ENCODE measurements around the gene IQSEC3.
"Not testable (repeated sequence)": the region's sequence is repeated elsewhere in the genome, so short reads cannot be mapped to it uniquely, and the experiment has no call there.

IQSEC3 gene

GRCh38 chr12:115518-115917, 49.0 kb downstream of the IQSEC3 start:
- no peak for DNase-seq

- no peak for DNase-seq
These were observed 49.7 kb downstream of the IQSEC3 start for GRCh38 chr12:115960-116915.

GRCh38 chr12:117311-117710, 50.7 kb downstream of the IQSEC3 start:
- no peak for DNase-seq

- no peak for DNase-seq
These were observed 51.3 kb downstream of the IQSEC3 start for GRCh38 chr12:117816-118345.

DNA sequence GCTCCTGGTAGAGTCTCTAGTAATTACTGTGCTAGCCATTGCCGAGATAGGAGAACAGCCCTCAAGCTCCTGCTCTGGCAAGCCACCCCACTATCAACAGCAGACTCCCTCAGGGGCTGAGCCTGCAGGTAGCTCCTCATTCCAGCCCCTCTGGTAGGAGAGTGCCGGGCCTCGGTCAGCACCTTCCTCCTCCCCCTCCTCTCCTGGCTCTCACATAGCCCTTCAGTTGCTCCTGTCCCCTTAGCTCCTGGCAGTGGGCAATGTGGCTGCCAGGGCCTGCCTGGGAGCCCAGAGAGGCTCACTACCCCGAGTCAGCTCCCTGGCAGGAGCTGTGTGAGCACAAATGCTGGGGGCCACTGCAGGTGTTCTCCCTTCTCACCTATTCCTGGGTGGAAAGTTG, 52.0 kb downstream of the IQSEC3 start:
- no peak for DNase-seq

DNA sequence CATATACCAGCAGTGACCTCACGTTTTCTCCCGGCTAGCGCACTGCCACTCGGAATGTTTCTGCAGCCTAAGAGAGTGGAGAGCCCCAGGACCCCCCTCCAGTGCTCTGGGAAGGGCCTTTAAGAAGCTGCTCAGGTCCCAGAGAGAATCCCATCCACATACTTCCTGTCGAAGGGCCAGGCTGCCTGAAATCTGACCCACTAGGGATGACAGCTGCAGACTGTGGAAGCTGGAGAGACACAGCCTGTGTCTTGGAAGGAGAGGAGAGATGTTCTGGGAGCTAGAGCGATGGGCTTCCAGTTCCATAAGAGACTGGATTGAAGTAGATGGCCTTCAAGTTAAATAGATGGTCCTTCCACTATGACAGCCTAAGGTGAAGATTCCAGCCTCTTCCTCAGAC, 54.4 kb downstream of the IQSEC3 start:
- no peak for DNase-seq

- DNase-seq: no peak
These were observed 55.1 kb downstream of the IQSEC3 start for GRCh38 chr12:121647-122046.

- no peak for DNase-seq
These were observed 58.5 kb downstream of the IQSEC3 start for GRCh38 chr12:125075-125474.

- DNase-seq: no peak
These were observed 59.0 kb downstream of the IQSEC3 start for GRCh38 chr12:125566-125965.

GRCh38 chr12:128079-128478, 61.5 kb downstream of the IQSEC3 start:
- peak; percentile 30 for DNase-seq

- no peak for DNase-seq
These were observed 62.4 kb downstream of the IQSEC3 start for GRCh38 chr12:129001-129400.

GRCh38 chr12:130519-130918, 64.0 kb downstream of the IQSEC3 start:
- DNase-seq: no peak

GRCh38 chr12:131008-131407, 64.4 kb downstream of the IQSEC3 start:
- no peak for DNase-seq

DNA sequence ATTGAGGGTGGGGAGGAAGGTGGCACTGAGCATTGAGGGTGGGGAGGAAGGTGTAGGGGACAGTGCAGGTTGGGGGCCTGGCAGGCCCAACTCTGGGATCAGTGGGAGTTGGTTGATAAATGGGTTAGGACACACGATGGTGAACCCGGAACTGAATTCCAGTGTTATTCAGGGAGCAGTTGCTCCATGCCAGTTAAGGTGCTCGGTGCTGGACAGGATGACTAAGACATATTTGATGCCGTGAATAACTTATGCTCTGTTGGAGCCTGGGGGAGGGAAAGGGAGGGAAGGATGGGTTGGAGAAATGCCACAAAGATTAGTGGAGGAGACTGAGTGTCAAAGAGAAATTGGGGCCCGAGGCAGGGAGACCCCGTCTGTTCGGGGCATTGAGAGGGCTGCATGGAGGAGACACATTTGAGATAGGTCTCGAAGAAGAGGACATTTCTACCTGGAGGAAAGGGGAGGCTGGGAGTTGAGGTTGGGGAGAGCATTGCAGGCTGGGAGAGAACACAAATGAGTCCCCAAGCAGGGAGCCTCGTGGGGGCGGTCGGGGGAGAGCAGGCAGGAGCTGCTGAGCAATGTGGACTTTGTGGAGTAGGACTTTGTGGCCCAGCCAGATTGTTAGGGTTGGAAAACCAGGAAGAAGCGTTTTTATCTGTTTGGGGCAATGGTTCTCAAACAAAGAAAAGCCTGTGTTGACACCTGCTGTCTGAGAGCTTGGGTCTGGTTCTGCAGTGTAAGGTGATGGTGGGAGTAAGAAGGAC, 65.3 kb downstream of the IQSEC3 start:
- no peak for DNase-seq

DNA sequence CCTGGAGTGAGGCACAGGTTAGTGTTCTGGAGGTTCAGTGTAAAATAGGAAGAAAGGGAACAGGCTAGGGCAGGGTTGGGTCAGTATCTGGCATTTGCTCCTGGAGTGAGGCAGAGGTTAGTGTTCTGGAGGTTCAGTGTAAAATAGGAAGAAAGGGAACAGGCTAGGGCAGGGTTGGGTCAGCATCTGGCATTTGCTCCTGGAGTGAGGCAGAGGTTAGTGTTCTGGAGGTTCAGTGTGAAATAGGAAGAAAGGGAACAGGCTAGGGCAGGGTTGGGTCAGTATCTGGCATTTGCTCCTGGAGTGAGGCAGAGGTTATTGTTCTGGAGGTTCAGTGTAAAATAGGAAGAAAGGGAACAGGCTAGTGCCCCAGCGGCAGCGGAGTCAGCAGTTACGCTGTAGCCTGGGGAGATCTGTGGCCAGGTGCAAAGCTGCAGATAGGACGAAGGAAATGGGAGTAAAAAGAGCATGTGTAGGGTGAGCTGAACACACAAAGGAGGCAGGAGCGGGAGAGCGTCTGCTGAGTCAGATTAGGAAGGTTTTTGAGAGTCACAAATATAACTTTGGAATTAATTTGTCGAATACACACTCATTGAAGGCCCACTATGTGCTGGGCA, 67.2 kb downstream of the IQSEC3 start:
- DNase-seq: not testable (repeated sequence)

GRCh38 chr12:135138-135537, 68.6 kb downstream of the IQSEC3 start:
- no peak for DNase-seq

- no peak for DNase-seq
These were observed 71.8 kb downstream of the IQSEC3 start for GRCh38 chr12:138171-138897.

- peak; percentile 6 for DNase-seq
These were observed 72.4 kb downstream of the IQSEC3 start for GRCh38 chr12:138898-139534.

DNA sequence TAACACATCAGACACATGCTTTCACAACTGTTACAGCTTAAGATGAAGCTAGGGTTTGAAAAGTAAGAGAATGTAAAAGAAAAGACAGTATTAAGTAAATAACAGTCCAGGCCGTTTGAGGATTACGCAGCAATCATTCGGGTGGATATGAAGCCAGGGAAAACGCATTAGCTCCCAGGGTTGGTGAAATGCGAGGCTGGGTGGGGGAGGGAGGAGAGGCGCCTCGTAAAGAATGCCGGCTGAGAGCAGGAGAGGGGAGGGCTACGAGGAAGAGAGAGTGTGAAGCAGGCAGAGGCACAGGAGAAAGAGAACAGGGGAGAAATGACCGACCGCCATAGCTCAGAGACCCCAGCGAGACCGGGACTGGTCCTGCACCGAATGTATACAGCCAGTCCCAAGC, 73.0 kb downstream of the IQSEC3 start:
- DNase-seq: no peak

GRCh38 chr12:140162-140561, 73.6 kb downstream of the IQSEC3 start:
- DNase-seq: no peak

DNA sequence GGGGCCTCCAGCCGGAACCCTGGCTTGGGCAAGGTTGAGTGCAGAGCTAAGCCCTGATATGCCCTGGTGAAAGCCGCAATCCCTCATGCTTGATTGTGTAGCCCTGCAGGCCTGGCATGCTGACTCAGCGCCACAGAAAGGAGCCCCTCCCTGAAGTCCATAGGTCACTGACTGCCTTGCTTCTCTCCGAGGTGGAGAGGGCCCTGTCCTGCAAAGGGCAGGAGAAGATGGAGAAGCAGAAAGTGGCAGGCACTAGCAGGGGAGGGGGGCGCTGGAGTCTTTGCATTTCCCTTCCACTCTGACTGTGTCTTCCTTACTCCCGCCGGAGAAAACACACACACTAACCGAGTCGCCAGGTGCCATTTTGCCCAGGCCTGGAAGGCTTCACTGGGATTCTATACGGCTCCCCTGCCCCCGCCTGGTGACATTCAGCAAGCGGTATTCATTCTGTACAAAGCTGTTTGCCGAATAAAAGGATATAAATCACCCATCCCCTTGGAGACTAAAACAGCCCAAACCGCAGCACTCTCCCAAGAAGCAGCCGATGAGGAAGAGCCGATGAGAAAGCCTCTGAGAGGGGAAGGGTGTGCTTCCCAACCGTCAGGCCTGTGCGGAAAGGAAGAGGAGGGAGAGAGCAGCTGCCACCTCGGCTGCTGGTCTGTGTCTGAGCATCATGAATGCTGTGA, 77.5 kb downstream of the IQSEC3 start:
- DNase-seq: no peak
